GM12878 (cell line): Measurements from ENCODE around the gene BRD3. TPM values are rescaled to one million over a fixed set of nuclear protein-coding genes. Genes with fewer than 3 reads are reported as not detected.

Experiments used
- ATAC-seq: fragments of 200-7000 bp; cut with Tn5 transposase; 3 replicates; pipeline ENCODE4 v1.9.1; 2020; ENCODE audit warnings: mild to moderate bottlenecking, moderate library complexity
- BruUV-seq: library from RNA; stranded (reverse); fragments of 400-500 nt; replicated peaks from 2 replicates; lab custom pipeline; 2021; lab: Mats Ljungman, UMichigan
- CTCF ChIA-PET: fragments of 300-600 bp; sonication (Branson Sonifier 250); formaldehyde crosslinking; extraction: SDS; loops from one replicate; lab custom pipeline; 2021; ENCODE audit warnings: inconsistent platforms; lab: Yijun Ruan, JAX
- POLR2A ChIA-PET: fragments of 350-600 bp; formaldehyde crosslinking; extraction: SDS; loops from one replicate; lab custom pipeline; 2021; ENCODE audit warnings: inconsistent platforms; lab: Charles Lee
- RAD21 ChIA-PET: fragments of 300-600 bp; sonication (Branson Sonifier 250); formaldehyde crosslinking; loops from one replicate; lab custom pipeline; 2023; ENCODE audit warnings: antibody characterized with exemption; ENCODE audit not compliant: unreplicated experiment; lab: Charles Lee
- SMC1A ChIA-PET: fragments of 300-600 bp; sonication (Branson Sonifier 250); formaldehyde crosslinking; loops from one replicate; lab custom pipeline; 2023; ENCODE audit not compliant: unreplicated experiment, uncharacterized antibody; lab: Charles Lee
- DNase-seq: peaks from one replicate; pipeline ENCODE4 v3.0.0-alpha.2; 2011; ENCODE audit warnings: low read depth, low spot score
- FAIRE-seq: peaks from 3 replicates; lab custom pipeline; 2011; peaks lifted over from hg19 to GRCh38; lab: Jason Lieb, UNC
- H2AFZ ChIP-seq: 2 replicates; pipeline ENCODE4 v1.6.0; 2011; ENCODE audit warnings: low read depth, low read length, control low read depth; ENCODE audit not compliant: control insufficient read depth
- H3K27ac ChIP-seq: 2 replicates; pipeline ENCODE4 v1.5.1; 2011; ENCODE audit warnings: control low read depth; ENCODE audit not compliant: control insufficient read depth, insufficient read depth
- H3K27me3 ChIP-seq, 2 experiments: replicated peaks in 1 of 2; 2 replicates each; pipeline versions ENCODE4 v1.6.0 to v1.6.1; 2011; ENCODE audit warnings: low read length in 1 of 2; ENCODE audit not compliant: control insufficient read depth in 2 of 2, insufficient read depth in 2 of 2
- H3K36me3 ChIP-seq, 2 experiments: 2 replicates each; pipeline ENCODE4 v1.5.1; 2011; ENCODE audit warnings: low read length in 1 of 2; ENCODE audit not compliant: control insufficient read depth in 2 of 2, insufficient read depth in 2 of 2
- H3K4me1 ChIP-seq: 2 replicates; pipeline ENCODE4 v1.6.1; 2011; ENCODE audit warnings: mild to moderate bottlenecking, low read length, moderate library complexity, mixed read lengths; ENCODE audit not compliant: control insufficient read depth, insufficient read depth
- H3K4me2 ChIP-seq: 2 replicates; pipeline ENCODE4 v1.6.0; 2011; ENCODE audit warnings: control low read depth; ENCODE audit not compliant: control insufficient read depth, insufficient read depth
- H3K4me3 ChIP-seq: fragments of 200-600 bp; sonication (generic); 2 replicates; pipeline ENCODE4 v1.5.1; 2016
- H3K79me2 ChIP-seq: 2 replicates; pipeline ENCODE4 v1.6.0; 2011; ENCODE audit warnings: low read length; ENCODE audit not compliant: control insufficient read depth, insufficient read depth
- H3K9ac ChIP-seq: 2 replicates; pipeline ENCODE4 v1.8.0; 2011; ENCODE audit warnings: low read length, control low read depth, mixed read lengths; ENCODE audit not compliant: control insufficient read depth, insufficient read depth
- H3K9me3 ChIP-seq: replicated peaks from 3 replicates; pipeline ENCODE4 v1.5.1; 2011; ENCODE audit warnings: mild to moderate bottlenecking, low read length; ENCODE audit not compliant: control insufficient read depth, insufficient read depth
- H4K20me1 ChIP-seq: 2 replicates; pipeline ENCODE4 v1.6.0; 2011; ENCODE audit not compliant: control insufficient read depth, insufficient read depth
- BACH1 ChIP-seq: fragments of 450-650 bp; IDR thresholded peaks from 2 replicates; pipeline ENCODE4 v1.6.1; 2017; ENCODE audit warnings: mild to moderate bottlenecking, borderline replicate concordance
- BCL3 ChIP-seq: IDR thresholded peaks from 2 replicates; pipeline ENCODE4 v1.6.1; 2011; ENCODE audit warnings: borderline replicate concordance, low read depth, mild to moderate bottlenecking, moderate library complexity, low read length; ENCODE audit not compliant: insufficient read depth, poor library complexity, severe bottlenecking
- BHLHE40 ChIP-seq, 2 experiments: fragments of 450-650 bp in 1 of 2; IDR thresholded peaks; 2 replicates each; pipeline ENCODE4 v1.6.1; 2011 to 2017; ENCODE audit warnings: low read depth in 2 of 2, borderline replicate concordance in 1 of 2, improper control_type of control experiment in 1 of 2, low read length in 1 of 2, mild to moderate bottlenecking in 1 of 2
- EED ChIP-seq: sonication (generic); IDR thresholded peaks from 2 replicates; pipeline ENCODE4 v1.6.1; 2016; ENCODE audit warnings: antibody characterized with exemption, low read depth
- ELK1 ChIP-seq: IDR thresholded peaks from 2 replicates; pipeline ENCODE4 v1.6.1; 2012; ENCODE audit warnings: low read depth, low read length, improper control_type of control experiment
- HSF1 ChIP-seq: fragments of 150-350 bp; IDR thresholded peaks from 2 replicates; pipeline ENCODE4 v1.6.1; 2014; ENCODE audit warnings: mild to moderate bottlenecking, low read depth, low read length
- IKZF1 ChIP-seq: fragments of 450-650 bp; conservative IDR thresholded peaks from 2 replicates; pipeline ENCODE4 v1.6.1; 2017; ENCODE audit warnings: antibody characterized with exemption, mild to moderate bottlenecking
- IKZF2 ChIP-seq, 2 experiments: fragments of 450-650 bp; IDR thresholded peaks; 2 replicates each; pipeline ENCODE4 v1.6.1; 2017; ENCODE audit warnings: mild to moderate bottlenecking in 2 of 2, moderate library complexity in 2 of 2
- MXI1 ChIP-seq: fragments of 150-350 bp; IDR thresholded peaks from 2 replicates; pipeline ENCODE4 v1.6.1; 2011; ENCODE audit warnings: low read depth, mild to moderate bottlenecking, inconsistent platforms, low read length, improper control_type of control experiment
- NFIC ChIP-seq: IDR thresholded peaks from 2 replicates; pipeline ENCODE4 v1.6.1; 2012; ENCODE audit warnings: low read depth, mild to moderate bottlenecking, inconsistent platforms, low read length, moderate library complexity
- NR2C1 ChIP-seq: fragments of 450-650 bp; IDR thresholded peaks from 2 replicates; pipeline ENCODE4 v1.6.1; 2017; ENCODE audit warnings: antibody characterized with exemption, mild to moderate bottlenecking, moderate library complexity
- NR2C2 ChIP-seq: IDR thresholded peaks from 2 replicates; pipeline ENCODE4 v1.6.1; 2011; ENCODE audit warnings: borderline replicate concordance, low read depth; ENCODE audit not compliant: control insufficient read depth, insufficient read length
- NRF1 ChIP-seq: conservative IDR thresholded peaks from 2 replicates; pipeline ENCODE4 v1.6.1; 2011; ENCODE audit warnings: mild to moderate bottlenecking, low read depth, low read length, improper control_type of control experiment
- RCOR1 ChIP-seq: conservative IDR thresholded peaks from 2 replicates; pipeline ENCODE4 v1.6.1; 2012; ENCODE audit warnings: low read depth, low read length, improper control_type of control experiment
- SREBF1 ChIP-seq: IDR thresholded peaks from 2 replicates; pipeline ENCODE4 v1.6.1; 2012; ENCODE audit warnings: mild to moderate bottlenecking, low read length
- TCF12 ChIP-seq: IDR thresholded peaks from 2 replicates; pipeline ENCODE4 v1.6.1; 2011; ENCODE audit warnings: low read depth, mild to moderate bottlenecking, low read length
- USF2 ChIP-seq: IDR thresholded peaks from 2 replicates; pipeline ENCODE4 v1.6.1; 2011; ENCODE audit warnings: low read depth, low read length, improper control_type of control experiment, borderline replicate concordance
- WGBS: methylation state at CpG from one replicate; pipeline ENCODE4 v1.1.6; 2016; ENCODE audit warnings: low lambda C conversion rate; ENCODE audit not compliant: insufficient replicate concordance, insufficient coverage; ENCODE audit errors: missing lambda C conversion rate; 5-methylcytosine and 5-hydroxymethylcytosine counted together
- in situ Hi-C: fragments of 300-500 bp; cut with MboI; formaldehyde crosslinking; loops from 9 replicates; pipeline ENCODE4 v1.14.3; 2018; ENCODE audit warnings: mixed read lengths
- intact Hi-C: fragments of 100-400 bp; cut with micrococcal nuclease; formaldehyde crosslinking; loops from one replicate; pipeline ENCODE4 v1.14.2; 2022; ENCODE audit not compliant: unreplicated experiment
- polyA plus RNA-seq, 11 experiments: library from polyadenylated mRNA; depleted of rRNA in 4 of 11; unstranded in 6 of 11; stranded (reverse) in 5 of 11; fragments of >200 nt; fragmentation: Nextera tagmentation in 4 of 11; fragmentation: Illumina TruSeq in 1 of 11; extraction: Ambion mirVana in 4 of 11; extraction: Trizol in 1 of 11; gene quantifications; 1 replicate in 1 of 11; 2 replicates in 10 of 11; pipeline versions ENCODE4 v1.2.1 to v1.2.3, GENCODE V29; 2011 to 2016; ENCODE audit warnings: inconsistent platforms in 2 of 11, missing spikeins in 2 of 11, low read depth in 1 of 11
- total RNA-seq, 4 experiments: library from RNA; depleted of rRNA in 3 of 4; stranded (reverse); fragments of >200 nt in 3 of 4; fragmentation: Illumina TruSeq in 1 of 4; extraction: Trizol in 1 of 4; gene quantifications; 2 replicates each; pipeline versions ENCODE4 v1.2.1 to v1.2.3, GENCODE V29; 2013 to 2021

The BRD3 gene
- total and polyA plus RNA-seq, 10 of the 15 experiments (the other 5 are each of a cell fraction or from before 2014, with no cell fraction given) = 0.53 to 20.8 (median 4.8) TPM

GRCh38 chr9:133990366-133991213 lies 77.2 kb downstream of the BRD3 start:
- POLR2A ChIA-PET = interaction anchor here (0.6 to 1.6 kb wide), 8 partner anchors 10 to 198 kb away, joined by 3 to 12 read pairs (median 4); no protein-coding TSS in a partner anchor
- in situ Hi-C loops (loop anchor here (5.0 kb wide), 1 partner anchor 203 kb away; no protein-coding TSS in a partner anchor), intact Hi-C loops (loop anchor here (5.0 kb wide), 1 partner anchor 403 kb away; no protein-coding TSS in a partner anchor)
- SMC1A ChIA-PET = interaction anchor here (0.8 to 2.2 kb wide), 5 partner anchors 29 to 46 kb away, joined by 3 to 18 read pairs (median 7); no protein-coding TSS in a partner anchor
- H3K27ac ChIP-seq = peak overlapping the region; percentile 58
- no peaks in the 10 kb centered on the region for H3K9me3 ChIP-seq
- WGBS = under 1% methylated on average over 31 of the region's 31 CpGs
- no peaks in the 10 kb centered on the region for H3K27me3 ChIP-seq
- no peak for ATAC-seq
- peaks cover 71% of the 10 kb centered on the region for H3K79me2 ChIP-seq
- H3K36me3 ChIP-seq = no peaks in the 10 kb centered on the region; a peak in 1 of 4 replicates
- H2AFZ ChIP-seq = no peak overlapping the region
- peak overlapping the region; percentile 80 for H3K9ac ChIP-seq
- CTCF ChIA-PET = interaction anchor here (0.9 to 1.9 kb wide), 5 partner anchors 35 to 208 kb away, joined by 3 to 7 read pairs (median 4); no protein-coding TSS in a partner anchor
- no peak for DNase-seq
- FAIRE-seq = no peak
- BruUV-seq = no TSS peak
- peak overlapping the region; percentile 92 for H3K4me2 ChIP-seq
- RAD21 ChIA-PET = interaction anchor here (0.7 to 2.7 kb wide), 10 partner anchors 23 to 209 kb away, joined by 3 to 21 read pairs (median 3); no protein-coding TSS in a partner anchor
- H3K4me1 ChIP-seq = peaks cover 15% of the 10 kb centered on the region
- H4K20me1 ChIP-seq = peaks cover 6% of the 10 kb centered on the region; the same call in 1 of the 2 replicates
- peak overlapping the region; percentile 96 for H3K4me3 ChIP-seq
- TF ChIP-seq BACH1 (no peak), BCL3 (no peak), NR2C1 (no peak), MXI1 (peak; percentile 27; the same call in 1 of the 2 replicates), ELK1 (no peak), IKZF2 (IDR thresholded peaks at IDR 0.05) (peak in 1 of 2 experiments; percentile 29; a peak in 1 of 4 replicates), NRF1 (no peak), IKZF1 (peak; percentile 36; the same call in 1 of the 2 replicates), NFIC (no peak), BHLHE40 (IDR thresholded peaks at IDR 0.05; ENCODE audit: borderline replicate concordance in 1 of 2, low read depth in 2 of 2, low read length in 1 of 2) (peak in 1 of 2 experiments; percentile 21; a peak in 1 of 4 replicates), EED (peak; percentile 18; the same call in 1 of the 2 replicates), HSF1 (no peak), NR2C2 (no peak), SREBF1 (no peak), RCOR1 (no peak), USF2 (no peak), TCF12 (no peak)
